Measurements from ENCODE around the gene TBC1D9B.

The TBC1D9B gene

DNA sequence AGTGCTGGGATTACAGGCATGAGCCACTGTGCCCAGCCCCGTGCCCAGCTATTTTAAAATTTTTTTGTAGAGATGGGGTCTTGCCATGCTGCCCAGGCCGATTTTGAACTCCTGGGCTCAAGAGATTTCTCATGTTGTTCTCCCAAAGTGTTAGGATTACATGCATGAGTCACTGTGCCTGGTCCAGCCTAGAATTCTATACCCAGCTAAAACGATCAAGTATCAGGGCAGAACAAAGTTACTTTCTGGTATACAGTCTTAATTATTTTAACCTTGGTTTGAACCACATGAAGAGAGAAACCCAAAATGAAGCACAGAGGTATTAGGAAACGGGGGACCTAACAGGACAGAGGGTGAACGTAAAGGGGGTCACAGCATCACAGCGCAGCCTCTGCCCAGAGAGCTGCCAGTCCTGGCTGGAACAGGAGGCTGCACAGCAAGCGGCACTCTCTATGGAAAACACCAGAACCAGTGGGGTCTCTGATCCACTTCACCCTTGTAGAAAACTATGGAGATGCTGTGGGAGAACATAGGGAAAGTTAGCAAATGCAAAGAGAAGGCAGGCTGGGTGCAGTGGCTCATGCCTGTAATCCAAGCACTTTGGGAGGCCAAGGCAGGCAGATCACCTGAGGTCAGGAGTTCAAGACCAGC lies 76.8 kb downstream of the TBC1D9B start:
- Mint-ChIP-seq H3K9me3 (peaks cover 13% of the 10 kb centered on the region), H3K36me3 (ENCODE audit: low read depth) (peaks cover 91% of the 10 kb centered on the region), H3K27me3 (ENCODE audit: low read depth) (peaks cover 3% of the 10 kb centered on the region), H3K4me3 (no peak overlapping the region), H3K4me1 (no peaks in the 10 kb centered on the region), H3K27ac (no peak overlapping the region)
- TF ChIP-seq, protein P1, sequence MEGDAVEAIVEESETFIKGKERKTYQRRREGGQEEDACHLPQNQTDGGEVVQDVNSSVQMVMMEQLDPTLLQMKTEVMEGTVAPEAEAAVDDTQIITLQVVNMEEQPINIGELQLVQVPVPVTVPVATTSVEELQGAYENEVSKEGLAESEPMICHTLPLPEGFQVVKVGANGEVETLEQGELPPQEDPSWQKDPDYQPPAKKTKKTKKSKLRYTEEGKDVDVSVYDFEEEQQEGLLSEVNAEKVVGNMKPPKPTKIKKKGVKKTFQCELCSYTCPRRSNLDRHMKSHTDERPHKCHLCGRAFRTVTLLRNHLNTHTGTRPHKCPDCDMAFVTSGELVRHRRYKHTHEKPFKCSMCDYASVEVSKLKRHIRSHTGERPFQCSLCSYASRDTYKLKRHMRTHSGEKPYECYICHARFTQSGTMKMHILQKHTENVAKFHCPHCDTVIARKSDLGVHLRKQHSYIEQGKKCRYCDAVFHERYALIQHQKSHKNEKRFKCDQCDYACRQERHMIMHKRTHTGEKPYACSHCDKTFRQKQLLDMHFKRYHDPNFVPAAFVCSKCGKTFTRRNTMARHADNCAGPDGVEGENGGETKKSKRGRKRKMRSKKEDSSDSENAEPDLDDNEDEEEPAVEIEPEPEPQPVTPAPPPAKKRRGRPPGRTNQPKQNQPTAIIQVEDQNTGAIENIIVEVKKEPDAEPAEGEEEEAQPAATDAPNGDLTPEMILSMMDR (IDR thresholded peaks at IDR 0.05; ENCODE audit: unreplicated experiment in 3 of 3) = no peak

DNA sequence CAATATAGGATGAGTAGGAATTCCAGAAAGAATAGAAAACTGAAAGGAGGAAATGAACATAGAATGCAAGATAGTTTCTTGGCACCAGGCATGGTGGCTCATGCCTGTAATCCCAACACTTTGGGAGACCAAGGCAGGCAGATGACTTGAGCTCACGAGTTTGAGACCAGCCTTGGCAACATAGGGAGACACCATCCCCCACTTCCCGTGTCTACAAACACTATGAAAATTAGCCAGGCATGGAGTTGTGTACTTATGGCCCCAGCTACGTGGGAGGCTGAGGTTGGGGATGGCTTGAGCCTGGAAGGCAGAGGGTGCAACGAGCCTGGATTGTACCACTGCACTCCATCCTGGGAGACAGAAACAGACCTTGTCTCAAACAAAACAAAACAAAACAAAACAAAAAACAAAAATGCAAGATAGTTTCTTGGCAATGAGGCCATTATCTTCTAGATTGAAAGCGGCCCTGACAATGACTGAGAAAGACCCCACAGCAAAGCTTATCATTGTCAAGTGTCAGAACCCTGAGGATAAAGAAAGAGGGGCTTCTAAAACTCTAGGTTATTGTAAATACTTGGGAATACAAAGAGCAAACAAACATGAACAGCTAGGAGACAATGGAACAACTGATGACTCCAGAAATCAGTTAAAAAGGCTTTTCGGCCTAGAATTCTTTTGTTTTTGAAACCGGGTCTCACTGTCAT lies 77.8 kb downstream of the TBC1D9B start:
- H3K4me1 Mint-ChIP-seq = no peaks in the 10 kb centered on the region
- peaks cover 3% of the 10 kb centered on the region for H3K27me3 Mint-ChIP-seq (ENCODE audit: low read depth)
- no peak overlapping the region for H3K4me3 Mint-ChIP-seq
- H3K36me3 Mint-ChIP-seq (ENCODE audit: low read depth) = peaks cover 91% of the 10 kb centered on the region
- peaks cover 13% of the 10 kb centered on the region for H3K9me3 Mint-ChIP-seq
- peak overlapping the region in 1 of 3 experiments; percentile 37 for H3K27ac Mint-ChIP-seq
- TF ChIP-seq, protein P1 (IDR thresholded peaks at IDR 0.05; ENCODE audit: unreplicated experiment in 3 of 3) = no peak

DNA sequence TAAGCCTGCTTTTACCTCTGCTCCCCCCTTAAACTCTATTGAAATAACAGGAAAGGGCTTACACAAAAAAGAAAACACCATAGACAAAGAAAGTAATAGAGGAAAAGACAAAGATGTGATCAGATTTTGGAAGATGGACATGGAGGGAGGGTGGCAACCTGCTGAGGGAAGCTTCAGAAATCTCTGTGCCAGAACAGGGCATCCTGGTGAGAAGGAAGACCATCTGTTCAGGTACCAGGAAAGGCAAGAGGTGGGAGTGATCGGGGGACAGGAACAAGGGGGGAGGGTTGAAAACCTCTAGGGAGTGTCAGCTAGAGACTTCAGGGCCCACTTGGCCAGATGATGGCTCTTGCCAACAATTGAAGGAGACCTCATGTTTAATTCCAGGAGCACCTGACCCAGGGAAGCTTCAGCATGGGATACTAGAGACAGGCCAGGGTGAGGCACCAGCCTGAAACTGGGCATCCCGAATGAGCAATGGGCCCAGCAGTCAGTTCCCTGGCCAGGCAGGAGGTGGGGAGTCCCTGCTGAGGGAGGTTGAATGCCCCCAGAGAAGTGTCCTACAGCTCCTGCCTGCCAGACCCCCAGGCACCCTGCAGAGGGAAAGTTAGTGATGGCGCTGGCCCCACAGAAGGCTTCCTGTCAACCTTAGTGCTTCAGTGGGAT lies 78.8 kb downstream of the TBC1D9B start:
- peaks cover 3% of the 10 kb centered on the region for H3K27me3 Mint-ChIP-seq (ENCODE audit: low read depth)
- TF ChIP-seq, protein P1 (IDR thresholded peaks at IDR 0.05; ENCODE audit: unreplicated experiment in 3 of 3) = no peak
- no peaks in the 10 kb centered on the region for H3K4me1 Mint-ChIP-seq
- H3K9me3 Mint-ChIP-seq = peaks cover 13% of the 10 kb centered on the region
- H3K4me3 Mint-ChIP-seq = no peak overlapping the region
- peaks cover 93% of the 10 kb centered on the region for H3K36me3 Mint-ChIP-seq (ENCODE audit: low read depth)
- H3K27ac Mint-ChIP-seq = peak overlapping the region in 1 of 3 experiments; percentile 37

GRCh38 chr5:179827680-179828079 lies 80.0 kb downstream of the TBC1D9B start:
- Mint-ChIP-seq H3K36me3 (ENCODE audit: low read depth) (peaks cover 88% of the 10 kb centered on the region), H3K4me3 (no peak overlapping the region)

DNA sequence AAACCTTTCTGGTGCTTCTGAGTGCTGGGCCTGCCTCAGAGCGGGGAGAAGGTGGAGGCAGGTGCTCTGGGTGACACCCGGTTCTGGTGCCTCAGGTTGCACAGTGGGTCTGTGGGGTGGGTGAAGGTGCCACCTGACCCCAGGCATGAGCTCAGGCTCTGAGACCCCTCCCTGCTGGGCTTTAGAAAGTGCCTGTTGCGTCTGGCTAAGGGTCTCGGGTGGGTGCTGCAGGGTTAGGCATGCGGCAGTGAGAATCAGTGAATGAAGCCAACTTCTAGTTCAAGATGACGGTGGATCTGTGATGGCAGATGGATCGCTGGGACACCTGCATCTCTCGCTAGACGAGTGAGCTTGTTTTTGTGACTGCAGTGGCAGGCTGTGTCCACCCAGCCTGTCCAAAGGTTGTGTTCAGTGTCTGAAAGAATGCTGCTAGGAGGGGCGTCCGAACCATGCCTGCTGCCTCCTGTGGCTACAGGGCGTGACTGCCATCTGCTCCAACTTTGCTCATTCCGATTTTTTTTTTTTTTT lies 82.0 kb downstream of the TBC1D9B start:
- peaks cover 3% of the 10 kb centered on the region for H3K27me3 Mint-ChIP-seq (ENCODE audit: low read depth)
- H3K4me3 Mint-ChIP-seq = no peak overlapping the region
- H3K9me3 Mint-ChIP-seq = peaks cover 7% of the 10 kb centered on the region
- peaks cover 17% of the 10 kb centered on the region for H3K4me1 Mint-ChIP-seq
- no peak overlapping the region for H3K27ac Mint-ChIP-seq
- TF ChIP-seq, protein P1 (IDR thresholded peaks at IDR 0.05; ENCODE audit: unreplicated experiment in 3 of 3) = no peak
- H3K36me3 Mint-ChIP-seq (ENCODE audit: low read depth) = peaks cover 69% of the 10 kb centered on the region

More at GRCh38 chr5:179827680-179828079, 80.0 kb downstream of the TBC1D9B start:
- Mint-ChIP-seq H3K9me3 (peaks cover 7% of the 10 kb centered on the region), H3K27ac (no peak overlapping the region), H3K27me3 (ENCODE audit: low read depth) (peaks cover 3% of the 10 kb centered on the region), H3K4me1 (peaks cover 5% of the 10 kb centered on the region)
- TF ChIP-seq, protein P1 (IDR thresholded peaks at IDR 0.05; ENCODE audit: unreplicated experiment in 3 of 3) = no peak
